SK-N-SH (cell line): ENCODE data around the gene SDK1. TPM values are rescaled to one million over a fixed set of nuclear protein-coding genes. Genes with fewer than 3 reads are reported as not detected.

Experiments used
- CTCF ChIA-PET: fragments of 300-600, 350-600 bp; formaldehyde crosslinking; extraction: SDS; loops from one replicate; lab custom pipeline; 2021; lab: Yijun Ruan, JAX
- POLR2A ChIA-PET: fragments of 350-600 bp; sonication (Branson Sonifier 250); formaldehyde crosslinking; extraction: SDS; loops from one replicate; lab custom pipeline; 2020; ENCODE audit warnings: antibody characterized with exemption, inconsistent platforms; lab: Yijun Ruan, JAX
- DNase-seq: peaks from one replicate; pipeline ENCODE4 v3.0.0; 2012
- H2AFZ ChIP-seq: fragments of 200-600 bp; sonication (generic); 2 replicates; pipeline ENCODE4 v1.8.1; 2016; ENCODE audit warnings: antibody characterized with exemption, mild to moderate bottlenecking, low read depth
- H3F3A ChIP-seq: fragments of 200-600 bp; sonication (generic); replicated peaks from 2 replicates; pipeline ENCODE3; 2016; ENCODE audit warnings: antibody characterized with exemption, mild to moderate bottlenecking; ENCODE audit not compliant: insufficient read depth
- H3K27ac ChIP-seq, 2 experiments: fragments of 200-500 bp in 1 of 2; fragments of 200-600 bp in 1 of 2; sonication (Bioruptor generic) in 1 of 2; sonication (generic), shearing (Covaris generic) in 1 of 2; 2 replicates each; pipeline versions ENCODE4 v1.5.1 to v1.6.1; 2014 to 2016; ENCODE audit warnings: low read depth in 2 of 2, inconsistent platforms in 1 of 2, low read length in 1 of 2, mild to moderate bottlenecking in 1 of 2, mixed read lengths in 1 of 2
- H3K27me3 ChIP-seq: fragments of 200-600 bp; sonication (generic), shearing (Covaris generic); 2 replicates; pipeline ENCODE4 v1.6.1; 2016; ENCODE audit warnings: mixed run types; ENCODE audit not compliant: insufficient read depth
- H3K36me3 ChIP-seq, 2 experiments: fragments of 200-500 bp in 1 of 2; fragments of 200-600 bp in 1 of 2; sonication (Bioruptor generic) in 1 of 2; sonication (generic) in 1 of 2; replicated peaks in 1 of 2; 2 replicates each; pipeline versions ENCODE3 to v1.5.1; 2014 to 2016; ENCODE audit warnings: low read length in 1 of 2, mild to moderate bottlenecking in 1 of 2; ENCODE audit not compliant: insufficient read depth in 2 of 2, control insufficient read depth in 1 of 2
- H3K4me1 ChIP-seq, 2 experiments: fragments of 200-500 bp in 1 of 2; fragments of 200-600 bp in 1 of 2; sonication (Bioruptor generic) in 1 of 2; sonication (generic), shearing (Covaris generic) in 1 of 2; 2 replicates each; pipeline versions ENCODE4 v1.5.1 to v1.6.1; 2014 to 2016; ENCODE audit warnings: low read depth in 1 of 2, low read length in 1 of 2, mixed run types in 1 of 2; ENCODE audit not compliant: insufficient read depth in 2 of 2, control insufficient read depth in 1 of 2
- H3K4me2 ChIP-seq: fragments of 200-600 bp; sonication (generic), shearing (Covaris generic); 2 replicates; pipeline ENCODE4 v1.6.1; 2017; ENCODE audit warnings: mixed run types
- H3K4me3 ChIP-seq, 2 experiments: fragments of 200-500 bp in 1 of 2; fragments of 200-600 bp in 1 of 2; sonication (Bioruptor generic) in 1 of 2; sonication (generic), shearing (Covaris generic) in 1 of 2; 2 replicates each; pipeline versions ENCODE4 v1.5.1 to v1.8.1; 2014 to 2016; ENCODE audit warnings: low read depth in 2 of 2, inconsistent platforms in 1 of 2, low read length in 1 of 2, mild to moderate bottlenecking in 1 of 2, mixed read lengths in 1 of 2, moderate library complexity in 1 of 2
- H3K79me2 ChIP-seq: fragments of 200-600 bp; sonication (generic); 2 replicates; pipeline ENCODE4 v1.8.1; 2017; ENCODE audit warnings: mild to moderate bottlenecking; ENCODE audit not compliant: insufficient read depth
- H3K9ac ChIP-seq: fragments of 200-600 bp; sonication (generic); 2 replicates; pipeline ENCODE4 v1.6.1; 2017; ENCODE audit warnings: mixed run types
- H3K9me2 ChIP-seq: fragments of 200-600 bp; sonication (generic); 2 replicates; pipeline ENCODE4 v1.6.1; 2017; ENCODE audit warnings: mixed run types
- H3K9me3 ChIP-seq: fragments of 200-600 bp; sonication (generic); 2 replicates; pipeline ENCODE4 v1.6.1; 2017; ENCODE audit warnings: mixed run types, mild to moderate bottlenecking, moderate library complexity
- H4K20me1 ChIP-seq: fragments of 200-600 bp; sonication (generic); 2 replicates; pipeline ENCODE4 v1.6.1; 2017; ENCODE audit warnings: mild to moderate bottlenecking, mixed run types; ENCODE audit not compliant: insufficient read depth
- CHD2 ChIP-seq: fragments of 150-350 bp; IDR thresholded peaks from 2 replicates; pipeline ENCODE4 v1.6.1; 2018; ENCODE audit warnings: low read length; ENCODE audit not compliant: partially characterized antibody
- EP300 ChIP-seq, 2 experiments: IDR thresholded peaks; 2 replicates each; pipeline versions ENCODE4 v1.4.0 to v1.6.1; 2012; ENCODE audit warnings: borderline replicate concordance in 1 of 2, low read depth in 1 of 2, low read length in 1 of 2
- FOSL2 ChIP-seq: IDR thresholded peaks from 2 replicates; pipeline ENCODE4 v1.4.0; 2012; ENCODE audit warnings: low read depth, mild to moderate bottlenecking, moderate library complexity, borderline replicate concordance
- MAX ChIP-seq: IDR thresholded peaks from 2 replicates; pipeline ENCODE4 v1.4.0; 2012; ENCODE audit warnings: low read depth
- PBX3 ChIP-seq: IDR thresholded peaks from 2 replicates; pipeline ENCODE4; 2012
- RAD21 ChIP-seq: IDR thresholded peaks from 2 replicates; pipeline ENCODE4 v1.6.1; 2012; ENCODE audit warnings: mild to moderate bottlenecking, low read length
- TAF1 ChIP-seq: IDR thresholded peaks from 2 replicates; pipeline ENCODE4 v1.6.1; 2012; ENCODE audit warnings: low read depth, mild to moderate bottlenecking, low read length, moderate library complexity, borderline replicate concordance
- WGBS: methylation state at CpG from one replicate; pipeline ENCODE4 v1.1.6; 2017; ENCODE audit warnings: low lambda C conversion rate; 5-methylcytosine and 5-hydroxymethylcytosine counted together
- polyA plus RNA-seq, 3 experiments: library from polyadenylated mRNA; depleted of rRNA; stranded (reverse); fragments of >200 nt; gene quantifications; 2 replicates each; pipeline ENCODE4 v1.2.3, GENCODE V29; 2012

The SDK1 gene
- polyA plus RNA-seq, 1 of the 3 experiments (the other 2 are of a cell fraction), result 1.2 TPM

DNA sequence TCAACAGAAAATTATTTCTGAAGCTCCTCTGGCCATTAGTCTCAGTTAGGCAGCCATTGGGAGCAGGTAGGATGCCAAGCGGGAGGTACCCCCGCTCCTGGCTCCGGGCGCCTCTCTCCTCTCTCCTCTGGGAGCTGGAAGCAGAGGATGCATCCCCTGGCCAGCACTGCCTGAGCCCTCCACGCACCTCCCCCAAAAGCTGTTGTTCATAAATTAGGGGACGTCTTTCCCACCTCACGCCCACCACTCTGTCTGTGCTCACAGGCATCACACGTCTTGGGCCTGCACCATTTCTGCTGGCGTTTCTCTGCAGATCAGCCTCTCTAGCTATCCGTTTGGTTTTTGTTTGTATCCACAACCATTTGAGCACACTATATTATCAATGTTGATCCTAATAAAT lies 772.0 kb downstream of the SDK1 start:
- Histone ChIP-seq H3K27ac (no peak overlapping the region), H3K4me3 (no peak overlapping the region), H2AFZ (no peak overlapping the region), H3K36me3 (no peaks in the 10 kb centered on the region), H3K4me1 (peaks cover 0 to 3% of the 10 kb centered on the region in 2 experiments; a peak in 1 of 4 replicates), H4K20me1 (no peaks in the 10 kb centered on the region), H3K9me3 (no peaks in the 10 kb centered on the region; the same call in 1 of the 2 replicates), H3K27me3 (no peaks in the 10 kb centered on the region), H3K4me2 (no peak overlapping the region), H3K79me2 (no peaks in the 10 kb centered on the region), H3K9me2 (no peaks in the 10 kb centered on the region), H3K9ac (no peak overlapping the region), H3F3A (no peaks in the 10 kb centered on the region)
- 66% methylated on average over 10 of the region's 10 CpGs for WGBS
- CTCF ChIA-PET, result interaction anchor here (1.2 to 2.7 kb wide), 3 partner anchors 20 to 34 kb away, joined by 3 to 7 read pairs (median 5); no protein-coding TSS in a partner anchor
- no peak for TF ChIP-seq FOSL2
- TF ChIP-seq EP300 (IDR thresholded peaks at IDR 0.05; ENCODE audit: borderline replicate concordance in 1 of 2, low read depth in 1 of 2, low read length in 1 of 2), result no peak
- POLR2A ChIA-PET, result no interaction called here
- DNase-seq, result no peak

GRCh38 chr7:4073750-4074149 lies 772.7 kb downstream of the SDK1 start:
- 59% methylated on average over 12 of the region's 13 CpGs for WGBS
- CTCF ChIA-PET, result interaction anchor here (1.2 to 2.7 kb wide), 2 partner anchors 28 to 33 kb away, joined by 3 to 7 read pairs; no protein-coding TSS in a partner anchor
- TF ChIP-seq CHD2 (no peak), TAF1 (no peak)

GRCh38 chr7:4074407-4074806 lies 773.4 kb downstream of the SDK1 start:
- DNase-seq, result no peak
- WGBS, result 55% methylated on average over 8 of the region's 8 CpGs
- Histone ChIP-seq H3K9ac (no peak overlapping the region), H3K4me2 (no peak overlapping the region), H3F3A (no peaks in the 10 kb centered on the region), H3K27me3 (no peaks in the 10 kb centered on the region), H2AFZ (no peak overlapping the region), H3K27ac (no peak overlapping the region), H4K20me1 (no peaks in the 10 kb centered on the region), H3K9me3 (no peaks in the 10 kb centered on the region; the same call in 1 of the 2 replicates), H3K79me2 (no peaks in the 10 kb centered on the region), H3K4me3 (no peak overlapping the region), H3K36me3 (no peaks in the 10 kb centered on the region), H3K4me1 (peaks cover 0 to 3% of the 10 kb centered on the region in 2 experiments; a peak in 1 of 4 replicates), H3K9me2 (no peaks in the 10 kb centered on the region)
- CTCF ChIA-PET, result interaction anchor here (2.7 kb wide), 1 partner anchor 28 kb away, joined by 7 read pairs; no protein-coding TSS in a partner anchor
- POLR2A ChIA-PET, result no interaction called here
- no peak for TF ChIP-seq RAD21
- TF ChIP-seq FOSL2, result no peak
- TF ChIP-seq EP300 (IDR thresholded peaks at IDR 0.05; ENCODE audit: borderline replicate concordance in 1 of 2, low read depth in 1 of 2, low read length in 1 of 2), result no peak
- TF ChIP-seq PBX3, result no peak
- TF ChIP-seq MAX, result no peak

More at GRCh38 chr7:4073750-4074149, 772.7 kb downstream of the SDK1 start:
- Histone ChIP-seq H2AFZ (no peak overlapping the region), H3K9me3 (no peaks in the 10 kb centered on the region; the same call in 1 of the 2 replicates), H3K4me3 (no peak overlapping the region), H3K27me3 (no peaks in the 10 kb centered on the region), H3K36me3 (no peaks in the 10 kb centered on the region), H3K4me2 (no peak overlapping the region), H4K20me1 (no peaks in the 10 kb centered on the region), H3K9me2 (no peaks in the 10 kb centered on the region), H3F3A (no peaks in the 10 kb centered on the region), H3K79me2 (no peaks in the 10 kb centered on the region), H3K4me1 (peaks cover 0 to 3% of the 10 kb centered on the region in 2 experiments; a peak in 1 of 4 replicates), H3K9ac (no peak overlapping the region), H3K27ac (no peak overlapping the region)
- POLR2A ChIA-PET, result no interaction called here
- DNase-seq, result no peak
